K562 (cell line): ENCODE data around the gene LTBP2. TPM values are rescaled to one million over a fixed set of nuclear protein-coding genes. Genes with fewer than 3 reads are reported as not detected.

Experiments
- ATAC-seq: fragments of 200-7000 bp; cut with Tn5 transposase; 3 replicates; pipeline ENCODE4 v1.9.1; 2020; ENCODE audit warnings: moderate library complexity
- BruUV-seq: library from RNA; stranded (reverse); fragments of 400-500 nt; replicated peaks from 2 replicates; lab custom pipeline; 2021; lab: Mats Ljungman, UMichigan
- CTCF ChIA-PET: fragments of 300-600 bp; formaldehyde crosslinking; extraction: SDS; loops from one replicate; lab custom pipeline; 2021; ENCODE audit warnings: low intra/inter-chr PET ratio; lab: Yijun Ruan, JAX
- POLR2A ChIA-PET: fragments of 300-600, 350-650 bp; sonication (Branson Sonifier 250); formaldehyde crosslinking; extraction: SDS; loops from one replicate; lab custom pipeline; 2021; ENCODE audit warnings: antibody characterized with exemption, inconsistent platforms; lab: Yijun Ruan, JAX
- DNase-seq, 4 experiments: peaks; one replicate each; pipeline versions ENCODE4 v3.0.0 to v3.0.0-alpha.2; 2011 to 2018; ENCODE audit warnings: low spot score in 3 of 4, mixed read lengths in 3 of 4; ENCODE audit errors: extremely low read depth in 1 of 4
- FAIRE-seq: peaks from 2 replicates; lab custom pipeline; 2011; peaks lifted over from hg19 to GRCh38; lab: Jason Lieb, UNC
- H2AFZ ChIP-seq: 2 replicates; pipeline ENCODE4 v1.6.0; 2011; ENCODE audit warnings: low read depth, low read length, control low read depth, inconsistent platforms
- H3K27ac ChIP-seq: fragments of 200-600 bp; 3 replicates; pipeline ENCODE4 v1.8.0; 2011; ENCODE audit warnings: low read depth, mild to moderate bottlenecking, control low read depth, inconsistent platforms, low read length, moderate library complexity, mixed read lengths; ENCODE audit errors: extremely low read depth
- H3K27me3 ChIP-seq, 2 experiments: fragments of 300-600 bp in 1 of 2; 2 replicates in 1 of 2; 3 replicates in 1 of 2; pipeline versions ENCODE4 v1.6.0 to v1.8.0; 2011; ENCODE audit warnings: inconsistent platforms in 2 of 2, low read length in 2 of 2, mild to moderate bottlenecking in 1 of 2, mixed read lengths in 1 of 2, moderate library complexity in 1 of 2; ENCODE audit not compliant: control insufficient read depth in 2 of 2, insufficient read depth in 2 of 2
- H3K36me3 ChIP-seq: fragments of 300-600 bp; 3 replicates; pipeline ENCODE4 v1.8.0; 2011; ENCODE audit warnings: mild to moderate bottlenecking, low read length, inconsistent platforms; ENCODE audit not compliant: control insufficient read depth, insufficient read depth
- H3K4me1 ChIP-seq, 2 experiments: fragments of 200-600 bp in 1 of 2; replicated peaks in 1 of 2; 2 replicates in 1 of 2; 3 replicates in 1 of 2; pipeline versions ENCODE4 v1.5.1 to v1.8.0; 2011; ENCODE audit warnings: inconsistent platforms in 2 of 2, low read length in 2 of 2, mild to moderate bottlenecking in 1 of 2, mixed read lengths in 1 of 2, moderate library complexity in 1 of 2; ENCODE audit not compliant: control insufficient read depth in 2 of 2, insufficient read depth in 2 of 2
- H3K4me2 ChIP-seq: 2 replicates; pipeline ENCODE4 v1.6.1; 2011; ENCODE audit warnings: low read length, control low read depth, inconsistent platforms, mixed read lengths; ENCODE audit not compliant: insufficient read depth
- H3K4me3 ChIP-seq: fragments of 200-600 bp; sonication (generic), shearing (Covaris generic); 2 replicates; pipeline ENCODE4 v1.5.1; 2016; ENCODE audit warnings: control low read depth, inconsistent platforms
- H3K79me2 ChIP-seq: fragments of 200-600 bp; 3 replicates; pipeline ENCODE4 v1.8.0; 2011; ENCODE audit warnings: low read length, inconsistent platforms; ENCODE audit not compliant: control insufficient read depth, insufficient read depth
- H3K9ac ChIP-seq, 2 experiments: 2 replicates each; pipeline versions ENCODE4 v1.6.0 to v1.6.1; 2011; ENCODE audit warnings: low read depth in 2 of 2, low read length in 2 of 2, control low read depth in 1 of 2, inconsistent platforms in 1 of 2, mild to moderate bottlenecking in 1 of 2, mixed read lengths in 1 of 2; ENCODE audit not compliant: insufficient read depth in 1 of 2
- H3K9me1 ChIP-seq: one replicate; pipeline ENCODE4 v1.6.0; 2011; ENCODE audit warnings: inconsistent platforms, mild to moderate bottlenecking, low read length, moderate library complexity; ENCODE audit not compliant: control insufficient read depth, insufficient read depth
- H3K9me3 ChIP-seq: replicated peaks from 2 replicates; pipeline ENCODE4 v1.5.1; 2011; ENCODE audit warnings: low read depth, low read length, inconsistent platforms; ENCODE audit not compliant: control insufficient read depth, insufficient read depth
- H4K20me1 ChIP-seq: replicated peaks from 2 replicates; pipeline ENCODE4 v1.6.1; 2011; ENCODE audit warnings: low read length, inconsistent platforms, mixed read lengths; ENCODE audit not compliant: control insufficient read depth, insufficient read depth
- CBX1 ChIP-seq: sonication (generic); IDR thresholded peaks from 2 replicates; pipeline ENCODE4 v1.6.1; 2016; ENCODE audit warnings: antibody characterized with exemption, low read depth, mild to moderate bottlenecking
- DDX20 ChIP-seq: fragments of 450-650 bp; IDR thresholded peaks from 2 replicates; pipeline ENCODE4 v1.6.1; 2016; ENCODE audit warnings: missing genetic modification characterization, low read depth, mild to moderate bottlenecking, missing compliant biosample characterization, moderate library complexity
- EZH2 ChIP-seq: IDR thresholded peaks from 2 replicates; pipeline ENCODE4 v1.6.1; 2012; ENCODE audit warnings: low read depth, mild to moderate bottlenecking, inconsistent platforms, low read length, borderline replicate concordance
- MAFK ChIP-seq: IDR thresholded peaks from 2 replicates; pipeline ENCODE4 v1.6.1; 2011; ENCODE audit warnings: low read length, improper control_type of control experiment
- NELFE ChIP-seq: IDR thresholded peaks from 2 replicates; pipeline ENCODE4 v1.6.1; 2011; ENCODE audit warnings: mild to moderate bottlenecking; ENCODE audit not compliant: insufficient read depth, insufficient read length
- NFATC3 ChIP-seq: fragments of 450-650 bp; IDR thresholded peaks from 2 replicates; pipeline ENCODE4 v1.6.1; 2017; ENCODE audit warnings: mild to moderate bottlenecking
- SMC3 ChIP-seq: conservative IDR thresholded peaks from 2 replicates; pipeline ENCODE4 v1.6.1; 2011; ENCODE audit warnings: low read depth, low read length, improper control_type of control experiment; ENCODE audit not compliant: insufficient read depth
- TEAD1 ChIP-seq, 2 experiments: fragments of 450-650 bp in 1 of 2; sonication (generic) in 1 of 2; formaldehyde crosslinking; IDR thresholded peaks; 2 replicates each; pipeline versions ENCODE4 v1.4.0 to v1.8.0; 2020 to 2022; ENCODE audit warnings: mild to moderate bottlenecking in 2 of 2, missing genetic modification reagents in 1 of 2
- ZNF609 ChIP-seq: sonication (generic); formaldehyde crosslinking; IDR thresholded peaks from 2 replicates; pipeline ENCODE4 v1.8.1; 2023; ENCODE audit warnings: missing genetic modification reagents, mild to moderate bottlenecking, borderline replicate concordance
- WGBS: fragments of 100-300 bp; shearing (Covaris generic); methylation state at CpG from one replicate; pipeline ENCODE4 v1.1.6; 2016; ENCODE audit warnings: low coverage, mixed read lengths; ENCODE audit not compliant: insufficient coverage; ENCODE audit errors: missing lambda C conversion rate; 5-methylcytosine and 5-hydroxymethylcytosine counted together
- in situ Hi-C: fragments of 300-500 bp; cut with MboI; formaldehyde crosslinking; loops from 4 replicates; pipeline ENCODE4 v1.15.0; 2018; ENCODE audit warnings: inconsistent platforms, mixed read lengths
- intact Hi-C: fragments of 100-400 bp; cut with micrococcal nuclease; formaldehyde crosslinking; loops from 2 replicates; pipeline ENCODE4 v1.14.2; 2022
- polyA plus RNA-seq, 8 experiments: library from polyadenylated mRNA; depleted of rRNA in 4 of 8; stranded (reverse) in 5 of 8; unstranded in 3 of 8; fragments of >200 nt; fragmentation: Nextera tagmentation in 2 of 8; fragmentation: Illumina TruSeq in 1 of 8; extraction: Ambion mirVana in 2 of 8; extraction: Trizol in 1 of 8; gene quantifications; 2 replicates each; pipeline versions ENCODE4 v1.2.1 to v1.2.3, GENCODE V29; 2011 to 2014; ENCODE audit warnings: inconsistent platforms in 1 of 8, missing spikeins in 1 of 8
- total RNA-seq, 7 experiments: library from RNA; depleted of rRNA in 6 of 7; stranded (reverse); fragments of >200 nt in 6 of 7; fragmentation: Illumina TruSeq in 2 of 7; extraction: Trizol in 2 of 7; gene quantifications; 2 replicates each; pipeline versions ENCODE4 v1.2.1 to v1.2.3, GENCODE V29; 2011 to 2021; ENCODE audit warnings: low replicate concordance in 1 of 7
- TF ChIP-seq, protein P1 (sequence below): fragments of 450-650 bp; formaldehyde crosslinking; IDR thresholded peaks from 2 replicates; pipeline ENCODE4 v1.4.0; 2020; ENCODE audit warnings: mild to moderate bottlenecking, moderate library complexity
- TF ChIP-seq, protein P2 (sequence below): fragments of 450-650 bp; IDR thresholded peaks from 2 replicates; pipeline ENCODE4 v1.7.0; 2016; ENCODE audit warnings: borderline replicate concordance

LTBP2 gene
- total and polyA plus RNA-seq, 9 of the 15 experiments (the other 6 are each of a cell fraction or from before 2014, with no cell fraction given) = under 0.01 to 0.18 (median 0.03) TPM; not detected in 3

DNA sequence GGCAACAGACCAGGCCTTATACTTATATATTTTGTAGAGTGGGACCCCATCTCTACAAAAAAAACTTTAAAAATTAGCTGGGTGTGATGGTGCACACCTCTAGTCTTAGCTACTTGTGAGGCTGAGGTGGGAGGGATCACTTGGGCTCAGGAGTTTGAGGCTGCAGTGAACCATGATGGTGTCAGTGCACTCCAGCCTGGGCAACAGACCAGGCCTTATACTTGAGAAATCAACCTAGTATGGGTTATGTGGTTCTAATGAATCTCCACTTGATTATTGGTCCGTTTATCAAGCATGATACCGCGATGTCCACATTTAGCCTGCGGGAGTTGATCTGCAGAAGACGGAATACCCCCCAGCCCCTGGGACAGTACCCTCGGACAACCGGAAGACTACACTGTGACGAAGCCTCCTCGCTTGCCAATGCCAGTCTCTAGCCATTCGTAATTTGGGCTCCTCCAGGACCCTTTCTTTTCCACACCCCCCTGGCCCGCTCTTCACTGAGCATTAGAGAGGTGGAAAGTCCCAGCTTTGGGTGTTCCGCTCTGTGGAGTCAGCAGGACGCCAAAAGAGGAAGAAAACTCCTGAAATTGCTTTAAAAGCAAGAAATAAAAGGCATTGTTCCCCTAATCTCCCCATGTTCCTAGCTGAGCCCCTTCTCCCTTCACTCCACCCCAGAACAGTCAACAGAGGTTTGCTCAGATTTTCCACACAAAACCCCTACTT is 19.4 kb downstream of the LTBP2 start (continued):
- TF ChIP-seq, protein P1, sequence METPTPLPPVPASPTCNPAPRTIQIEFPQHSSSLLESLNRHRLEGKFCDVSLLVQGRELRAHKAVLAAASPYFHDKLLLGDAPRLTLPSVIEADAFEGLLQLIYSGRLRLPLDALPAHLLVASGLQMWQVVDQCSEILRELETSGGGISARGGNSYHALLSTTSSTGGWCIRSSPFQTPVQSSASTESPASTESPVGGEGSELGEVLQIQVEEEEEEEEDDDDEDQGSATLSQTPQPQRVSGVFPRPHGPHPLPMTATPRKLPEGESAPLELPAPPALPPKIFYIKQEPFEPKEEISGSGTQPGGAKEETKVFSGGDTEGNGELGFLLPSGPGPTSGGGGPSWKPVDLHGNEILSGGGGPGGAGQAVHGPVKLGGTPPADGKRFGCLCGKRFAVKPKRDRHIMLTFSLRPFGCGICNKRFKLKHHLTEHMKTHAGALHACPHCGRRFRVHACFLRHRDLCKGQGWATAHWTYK (CRISPR knock-in tag) = no peak

- Histone ChIP-seq H3K27ac (no peak overlapping the region), H3K79me2 (no peaks in the 10 kb centered on the region), H3K9ac (no peak overlapping the region), H3K9me1 (no peaks in the 10 kb centered on the region), H3K9me3 (no peaks in the 10 kb centered on the region), H3K4me3 (no peak overlapping the region), H3K4me1 (no peaks in the 10 kb centered on the region; a peak in 2 of 5 replicates)
- DNase-seq (no peak), FAIRE-seq (no peak)
- POLR2A ChIA-PET = no interaction called here
- WGBS = 7% methylated on average over 5 of the region's 5 CpGs
- CTCF ChIA-PET = no interaction called here
- in situ Hi-C loops = no loop called here
- TF ChIP-seq CBX1 = no peak
- TF ChIP-seq TEAD1 (CRISPR knock-in tag; IDR thresholded peaks at IDR 0.05) = no peak
- no peak for TF ChIP-seq EZH2
- TF ChIP-seq MAFK = no peak
- TF ChIP-seq, protein P2, sequence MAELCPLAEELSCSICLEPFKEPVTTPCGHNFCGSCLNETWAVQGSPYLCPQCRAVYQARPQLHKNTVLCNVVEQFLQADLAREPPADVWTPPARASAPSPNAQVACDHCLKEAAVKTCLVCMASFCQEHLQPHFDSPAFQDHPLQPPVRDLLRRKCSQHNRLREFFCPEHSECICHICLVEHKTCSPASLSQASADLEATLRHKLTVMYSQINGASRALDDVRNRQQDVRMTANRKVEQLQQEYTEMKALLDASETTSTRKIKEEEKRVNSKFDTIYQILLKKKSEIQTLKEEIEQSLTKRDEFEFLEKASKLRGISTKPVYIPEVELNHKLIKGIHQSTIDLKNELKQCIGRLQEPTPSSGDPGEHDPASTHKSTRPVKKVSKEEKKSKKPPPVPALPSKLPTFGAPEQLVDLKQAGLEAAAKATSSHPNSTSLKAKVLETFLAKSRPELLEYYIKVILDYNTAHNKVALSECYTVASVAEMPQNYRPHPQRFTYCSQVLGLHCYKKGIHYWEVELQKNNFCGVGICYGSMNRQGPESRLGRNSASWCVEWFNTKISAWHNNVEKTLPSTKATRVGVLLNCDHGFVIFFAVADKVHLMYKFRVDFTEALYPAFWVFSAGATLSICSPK = no peak
- TF ChIP-seq ZNF609 (CRISPR knock-in tag) = no peak
- no peak for TF ChIP-seq DDX20
- no peak for TF ChIP-seq NFATC3
- no peak for TF ChIP-seq SMC3
- no peak for TF ChIP-seq NELFE
- TF ChIP-seq, all 486 proteins: peak for 0
- Histone ChIP-seq H3K4me2 (no peak overlapping the region), H4K20me1 (no peaks in the 10 kb centered on the region), H3K36me3 (no peaks in the 10 kb centered on the region), H3K27me3 (peaks cover 4 to 48% of the 10 kb centered on the region in 2 experiments; a peak in 4 of 5 replicates), H2AFZ (no peak overlapping the region)
- intact Hi-C loops = no loop called here
- no peak for ATAC-seq
- BruUV-seq = no TSS peak
Observed at GRCh38 chr14:74591899-74592298, 20.1 kb downstream of the LTBP2 start.
